GM12801 (cell line): ENCODE results near the gene KCTD7.

ENCODE experiments used
- CTCF ChIP-seq: IDR thresholded peaks from one replicate; pipeline ENCODE4 v1.5.1; 2011; ENCODE audit warnings: control low read depth; ENCODE audit not compliant: insufficient read length; ENCODE audit errors: extremely low read depth

KCTD7 gene

GRCh38 chr7:66679633-66680244 is 51.1 kb downstream of the KCTD7 start:
- no peak for TF ChIP-seq CTCF

- TF ChIP-seq CTCF: no peak
Measured at GRCh38 chr7:66681491-66682349, 53.0 kb downstream of the KCTD7 start.

GRCh38 chr7:66682350-66683093 is 53.8 kb downstream of the KCTD7 start:
- TF ChIP-seq CTCF: no peak

- no peak for TF ChIP-seq CTCF
Measured at GRCh38 chr7:66683770-66684123, 55.1 kb downstream of the KCTD7 start.

GRCh38 chr7:66687186-66687585 is 58.5 kb downstream of the KCTD7 start:
- no peak for TF ChIP-seq CTCF

- no peak for TF ChIP-seq CTCF
Measured at GRCh38 chr7:66689081-66689480, 60.4 kb downstream of the KCTD7 start.

- TF ChIP-seq CTCF: no peak
Measured at GRCh38 chr7:66693331-66693730, 64.7 kb downstream of the KCTD7 start.
